ENCODE data around the gene CTNNA3.
"Not testable (repeated sequence)": the region's sequence is repeated elsewhere in the genome, so short reads cannot be mapped to it uniquely, and the experiment has no call there.

CTNNA3 gene

DNA sequence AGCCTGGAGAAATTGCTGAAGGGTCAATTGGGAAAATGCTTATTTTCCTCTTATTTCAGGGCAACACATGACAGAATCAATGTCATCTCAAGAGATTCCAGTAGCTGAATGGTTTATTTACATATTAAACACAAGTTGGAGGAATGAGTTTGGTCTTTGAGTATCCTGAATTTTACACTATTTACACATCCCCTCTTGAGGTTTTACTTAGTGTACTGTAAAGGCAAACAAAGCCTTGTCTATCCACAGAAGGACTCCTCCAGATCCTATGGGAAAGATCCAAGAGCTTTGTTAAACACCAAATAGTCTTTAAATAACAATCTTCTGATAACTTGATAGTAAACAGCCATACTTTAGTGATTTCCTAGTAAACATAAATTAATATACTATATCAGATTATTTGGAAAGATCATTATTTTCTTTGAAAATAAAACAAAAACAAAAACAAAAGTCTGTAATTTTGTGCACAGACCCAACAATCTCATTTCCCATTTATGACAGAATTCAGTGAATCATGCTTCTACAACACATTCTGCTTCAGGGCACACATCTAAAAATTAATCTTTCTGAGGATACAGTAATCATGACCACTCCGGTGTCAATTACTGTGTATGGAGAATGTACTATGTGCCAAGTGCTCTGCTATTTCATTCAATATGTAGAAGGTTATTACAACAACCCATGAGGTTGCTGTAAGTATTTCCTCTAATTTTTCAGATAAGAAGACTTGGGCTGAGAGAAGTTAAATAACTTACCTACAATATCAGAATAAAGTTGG is 1345.2 kb downstream of the CTNNA3 start:
- Histone ChIP-seq H3K36me3 (ENCODE audit: control insufficient read depth, insufficient read depth, low read length) (no peaks in the 10 kb centered on the region), H3K4me1 (ENCODE audit: control insufficient read depth, insufficient read depth, low read length) (no peaks in the 10 kb centered on the region), H3K27me3 (ENCODE audit: control insufficient read depth, insufficient read depth, low read length) (no peaks in the 10 kb centered on the region), H3K4me3 (ENCODE audit: low read depth, low read length) (no peak overlapping the region), H3K9ac (ENCODE audit: low read length) (no peak overlapping the region), H3K9me3 (ENCODE audit: control insufficient read depth, insufficient read depth, low read depth, low read length) (no peaks in the 10 kb centered on the region), H3K27ac (ENCODE audit: low read depth, low read length) (no peak overlapping the region)

DNA sequence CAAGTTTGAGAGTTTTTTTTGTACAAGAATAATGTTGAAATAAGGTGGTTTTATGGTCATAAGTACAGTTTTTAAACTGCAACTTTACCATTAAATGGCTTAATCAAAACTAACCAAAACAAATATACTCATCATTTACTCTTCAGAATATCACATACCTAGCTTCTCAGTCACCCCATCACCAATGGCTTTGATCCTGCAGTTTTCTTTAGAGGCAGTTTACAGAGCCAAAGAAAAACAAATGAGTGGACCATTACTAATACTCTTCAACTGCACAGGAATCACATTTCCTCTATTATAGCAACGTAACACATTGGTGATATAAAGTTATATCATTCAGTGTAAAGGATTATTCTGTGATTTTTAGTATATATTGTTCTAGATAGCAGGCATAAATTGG is 1346.3 kb downstream of the CTNNA3 start:
- H3K9ac ChIP-seq (ENCODE audit: low read length), result no peak overlapping the region
- H3K27ac ChIP-seq (ENCODE audit: low read depth, low read length), result no peak overlapping the region
- H3K27me3 ChIP-seq (ENCODE audit: control insufficient read depth, insufficient read depth, low read length), result no peaks in the 10 kb centered on the region
- H3K9me3 ChIP-seq (ENCODE audit: control insufficient read depth, insufficient read depth, low read depth, low read length), result no peaks in the 10 kb centered on the region
- no peaks in the 10 kb centered on the region for H3K4me1 ChIP-seq (ENCODE audit: control insufficient read depth, insufficient read depth, low read length)
- H3K36me3 ChIP-seq (ENCODE audit: control insufficient read depth, insufficient read depth, low read length), result no peaks in the 10 kb centered on the region
- no peak overlapping the region for H3K4me3 ChIP-seq (ENCODE audit: low read depth, low read length)

DNA sequence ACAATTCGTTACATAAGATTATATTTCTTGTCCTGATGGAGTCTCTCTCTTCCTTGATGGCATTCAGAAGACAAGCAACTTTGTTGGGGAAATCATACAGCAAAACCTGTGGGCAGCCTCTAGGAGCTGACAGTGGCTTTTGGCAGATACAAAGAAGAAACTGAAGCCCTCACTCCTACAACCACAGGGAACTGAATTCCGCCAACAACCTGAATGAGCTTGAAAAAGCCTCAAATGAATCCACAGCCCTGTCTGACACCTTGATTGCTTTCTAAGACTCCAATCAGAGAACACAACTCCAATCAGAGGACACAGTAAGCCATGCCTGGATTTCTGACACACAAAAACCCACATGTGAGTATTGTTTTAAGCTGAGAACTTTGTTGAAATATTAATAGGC is 1346.9 kb downstream of the CTNNA3 start:
- H3K27me3 ChIP-seq (ENCODE audit: control insufficient read depth, insufficient read depth, low read length), result no peaks in the 10 kb centered on the region
- no peaks in the 10 kb centered on the region for H3K4me1 ChIP-seq (ENCODE audit: control insufficient read depth, insufficient read depth, low read length)
- H3K36me3 ChIP-seq (ENCODE audit: control insufficient read depth, insufficient read depth, low read length), result no peaks in the 10 kb centered on the region
- H3K9me3 ChIP-seq (ENCODE audit: control insufficient read depth, insufficient read depth, low read depth, low read length), result no peaks in the 10 kb centered on the region
- no peak overlapping the region for H3K4me3 ChIP-seq (ENCODE audit: low read depth, low read length)
- no peak overlapping the region; the same call in 1 of the 2 replicates for H3K27ac ChIP-seq (ENCODE audit: low read depth, low read length)
- H3K9ac ChIP-seq (ENCODE audit: low read length), result no peak overlapping the region

DNA sequence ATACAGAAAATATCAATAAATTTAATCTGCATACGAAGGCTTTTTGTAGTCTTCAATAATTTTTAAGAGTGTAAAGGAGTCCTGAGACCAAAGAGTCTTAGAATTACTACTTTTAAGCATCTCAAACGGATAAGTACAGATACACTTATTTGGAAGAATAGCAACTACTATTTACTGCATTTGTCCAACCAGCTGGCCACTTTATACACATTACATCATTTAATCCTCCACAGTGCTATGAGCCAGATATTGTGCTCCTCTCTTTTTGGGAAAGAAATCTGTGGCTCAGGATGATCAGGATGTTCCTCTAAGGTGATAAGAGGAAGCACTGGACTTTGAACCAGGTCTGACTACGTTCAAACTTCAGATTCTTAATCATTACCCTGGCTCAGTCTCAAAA is 1358.8 kb downstream of the CTNNA3 start:
- no peaks in the 10 kb centered on the region for H3K36me3 ChIP-seq (ENCODE audit: control insufficient read depth, insufficient read depth, low read length)
- H3K9me3 ChIP-seq (ENCODE audit: control insufficient read depth, insufficient read depth, low read depth, low read length), result peaks cover 16% of the 10 kb centered on the region
- H3K27ac ChIP-seq (ENCODE audit: low read depth, low read length), result no peak overlapping the region
- H3K4me3 ChIP-seq (ENCODE audit: low read depth, low read length), result no peak overlapping the region
- no peak overlapping the region for H3K9ac ChIP-seq (ENCODE audit: low read length)
- H3K27me3 ChIP-seq (ENCODE audit: control insufficient read depth, insufficient read depth, low read length), result no peaks in the 10 kb centered on the region
- no peaks in the 10 kb centered on the region for H3K4me1 ChIP-seq (ENCODE audit: control insufficient read depth, insufficient read depth, low read length)

DNA sequence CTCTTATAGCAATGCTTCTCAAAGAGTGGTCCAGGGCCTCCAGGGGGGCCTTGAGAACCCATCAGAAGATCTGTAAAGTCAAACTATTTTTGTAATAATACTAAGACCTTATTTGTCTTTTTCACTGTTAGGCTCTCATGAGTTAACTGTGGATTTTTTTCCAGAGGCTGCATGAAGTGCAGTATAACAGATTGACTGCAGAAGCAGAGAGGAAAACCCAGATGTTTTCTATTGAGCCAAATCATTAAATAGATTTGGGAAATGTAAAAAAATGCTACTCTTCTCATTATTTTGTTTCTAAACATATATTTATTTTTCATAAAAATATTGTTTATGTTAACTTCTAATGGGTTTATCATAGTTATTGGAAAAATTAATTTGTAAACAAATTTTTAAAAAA is 1359.2 kb downstream of the CTNNA3 start:
- Histone ChIP-seq H3K4me3 (ENCODE audit: low read depth, low read length) (no peak overlapping the region), H3K4me1 (ENCODE audit: control insufficient read depth, insufficient read depth, low read length) (no peaks in the 10 kb centered on the region), H3K36me3 (ENCODE audit: control insufficient read depth, insufficient read depth, low read length) (no peaks in the 10 kb centered on the region), H3K9me3 (ENCODE audit: control insufficient read depth, insufficient read depth, low read depth, low read length) (peaks cover 16% of the 10 kb centered on the region), H3K27me3 (ENCODE audit: control insufficient read depth, insufficient read depth, low read length) (no peaks in the 10 kb centered on the region), H3K9ac (ENCODE audit: low read length) (no peak overlapping the region), H3K27ac (ENCODE audit: low read depth, low read length) (no peak overlapping the region)

DNA sequence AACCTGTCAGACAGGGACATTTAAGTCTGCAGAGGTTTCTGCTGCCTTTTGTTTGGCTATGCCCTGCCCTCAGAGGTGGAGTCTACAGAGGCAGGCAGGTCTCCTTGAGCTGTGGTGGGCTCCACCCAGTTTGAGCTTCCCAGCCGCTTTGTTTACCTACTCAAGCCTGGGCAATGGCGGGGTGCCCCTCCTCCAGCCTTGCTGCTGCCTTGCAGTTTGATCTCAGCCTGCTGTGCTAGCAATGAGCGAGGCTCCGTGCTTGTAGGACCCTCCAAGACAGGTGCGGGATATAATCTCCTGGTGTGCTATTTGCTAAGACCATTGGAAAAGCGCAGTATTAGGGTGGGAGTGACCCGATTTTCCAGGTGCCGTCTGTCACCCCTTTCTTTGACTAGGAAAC is 1360.2 kb downstream of the CTNNA3 start:
- H3K4me1 ChIP-seq (ENCODE audit: control insufficient read depth, insufficient read depth, low read length), result not testable (repeated sequence)

DNA sequence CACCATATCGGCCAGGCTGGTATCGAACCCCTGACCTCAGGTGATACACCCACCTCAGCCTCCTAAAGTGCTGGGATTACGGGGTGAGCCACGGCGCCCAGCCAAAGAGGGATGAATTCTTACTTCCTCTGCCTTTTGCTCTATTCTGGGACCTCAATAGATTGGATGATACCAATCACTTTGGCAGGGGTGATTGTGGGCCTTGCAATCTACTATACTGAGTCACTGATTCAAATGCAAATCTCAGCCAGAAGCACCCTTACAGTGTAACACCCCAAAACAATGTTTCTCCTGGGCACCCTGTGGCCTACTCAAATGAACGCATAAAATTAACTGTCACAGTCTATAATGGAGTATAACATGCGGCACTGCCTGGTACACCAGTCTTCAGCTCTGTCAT is 1366.8 kb downstream of the CTNNA3 start:
- no peak overlapping the region for H3K9ac ChIP-seq (ENCODE audit: low read length)
- H3K27me3 ChIP-seq (ENCODE audit: control insufficient read depth, insufficient read depth, low read length), result no peaks in the 10 kb centered on the region
- H3K4me3 ChIP-seq (ENCODE audit: low read depth, low read length), result no peak overlapping the region
- H3K4me1 ChIP-seq (ENCODE audit: control insufficient read depth, insufficient read depth, low read length), result no peaks in the 10 kb centered on the region
- H3K36me3 ChIP-seq (ENCODE audit: control insufficient read depth, insufficient read depth, low read length), result no peaks in the 10 kb centered on the region
- H3K9me3 ChIP-seq (ENCODE audit: control insufficient read depth, insufficient read depth, low read depth, low read length), result no peaks in the 10 kb centered on the region
- H3K27ac ChIP-seq (ENCODE audit: low read depth, low read length), result no peak overlapping the region

More for the DNA sequence above, 1360.2 kb downstream of the CTNNA3 start:
- H3K36me3 ChIP-seq (ENCODE audit: control insufficient read depth, insufficient read depth, low read length); H3K9ac ChIP-seq (ENCODE audit: low read length); H3K27me3 ChIP-seq (ENCODE audit: control insufficient read depth, insufficient read depth, low read length); H3K4me3 ChIP-seq (ENCODE audit: low read depth, low read length); H3K27ac ChIP-seq (ENCODE audit: low read depth, low read length): not testable (repeated sequence)
- peaks cover 16% of the 10 kb centered on the region for H3K9me3 ChIP-seq (ENCODE audit: control insufficient read depth, insufficient read depth, low read depth, low read length)

DNA sequence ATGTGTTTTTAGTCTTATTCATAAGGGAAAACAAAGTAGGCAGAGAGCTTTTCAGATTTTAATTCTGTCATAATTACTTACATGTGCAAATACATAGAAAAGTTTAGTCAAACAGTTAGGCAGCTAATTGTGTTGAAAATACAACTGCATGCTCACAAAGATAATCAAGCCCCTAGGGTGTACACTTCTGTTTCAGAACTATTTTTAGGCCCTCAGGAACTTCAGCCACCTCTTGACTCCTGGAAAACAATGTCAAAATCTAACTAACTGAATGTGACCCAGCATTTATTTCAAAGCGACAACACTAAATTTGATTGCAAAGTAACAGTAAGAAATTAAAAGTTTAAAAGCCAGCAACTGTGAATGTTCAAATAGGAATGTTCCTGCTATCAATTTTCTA is 1369.1 kb downstream of the CTNNA3 start:
- Histone ChIP-seq H3K9me3 (ENCODE audit: control insufficient read depth, insufficient read depth, low read depth, low read length) (no peaks in the 10 kb centered on the region), H3K4me1 (ENCODE audit: control insufficient read depth, insufficient read depth, low read length) (no peaks in the 10 kb centered on the region), H3K9ac (ENCODE audit: low read length) (no peak overlapping the region), H3K36me3 (ENCODE audit: control insufficient read depth, insufficient read depth, low read length) (no peaks in the 10 kb centered on the region), H3K27ac (ENCODE audit: low read depth, low read length) (no peak overlapping the region), H3K27me3 (ENCODE audit: control insufficient read depth, insufficient read depth, low read length) (no peaks in the 10 kb centered on the region), H3K4me3 (ENCODE audit: low read depth, low read length) (no peak overlapping the region)

DNA sequence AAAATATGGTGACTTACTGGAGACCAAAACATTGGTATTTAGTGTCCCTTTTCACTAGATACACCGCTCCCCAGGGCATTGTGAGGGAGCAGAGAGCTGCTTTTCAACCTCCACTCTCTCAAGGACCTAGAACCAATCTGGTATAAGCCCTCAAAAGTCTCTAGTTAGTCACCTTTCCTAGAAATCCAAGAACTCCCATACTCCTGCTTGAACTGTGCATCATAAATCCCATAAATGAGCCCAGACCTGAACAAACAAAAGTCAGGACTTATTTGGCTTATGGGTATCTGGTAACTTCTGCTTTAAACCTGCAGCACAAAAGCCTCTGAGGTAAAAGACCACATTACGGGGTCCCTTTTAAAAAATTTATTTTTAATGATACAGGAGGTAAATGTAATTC is 1373.2 kb downstream of the CTNNA3 start:
- Histone ChIP-seq H3K4me3 (ENCODE audit: low read depth, low read length) (no peak overlapping the region), H3K27me3 (ENCODE audit: control insufficient read depth, insufficient read depth, low read length) (no peaks in the 10 kb centered on the region), H3K9ac (ENCODE audit: low read length) (no peak overlapping the region), H3K36me3 (ENCODE audit: control insufficient read depth, insufficient read depth, low read length) (no peaks in the 10 kb centered on the region), H3K27ac (ENCODE audit: low read depth, low read length) (no peak overlapping the region), H3K9me3 (ENCODE audit: control insufficient read depth, insufficient read depth, low read depth, low read length) (no peaks in the 10 kb centered on the region), H3K4me1 (ENCODE audit: control insufficient read depth, insufficient read depth, low read length) (no peaks in the 10 kb centered on the region)

DNA sequence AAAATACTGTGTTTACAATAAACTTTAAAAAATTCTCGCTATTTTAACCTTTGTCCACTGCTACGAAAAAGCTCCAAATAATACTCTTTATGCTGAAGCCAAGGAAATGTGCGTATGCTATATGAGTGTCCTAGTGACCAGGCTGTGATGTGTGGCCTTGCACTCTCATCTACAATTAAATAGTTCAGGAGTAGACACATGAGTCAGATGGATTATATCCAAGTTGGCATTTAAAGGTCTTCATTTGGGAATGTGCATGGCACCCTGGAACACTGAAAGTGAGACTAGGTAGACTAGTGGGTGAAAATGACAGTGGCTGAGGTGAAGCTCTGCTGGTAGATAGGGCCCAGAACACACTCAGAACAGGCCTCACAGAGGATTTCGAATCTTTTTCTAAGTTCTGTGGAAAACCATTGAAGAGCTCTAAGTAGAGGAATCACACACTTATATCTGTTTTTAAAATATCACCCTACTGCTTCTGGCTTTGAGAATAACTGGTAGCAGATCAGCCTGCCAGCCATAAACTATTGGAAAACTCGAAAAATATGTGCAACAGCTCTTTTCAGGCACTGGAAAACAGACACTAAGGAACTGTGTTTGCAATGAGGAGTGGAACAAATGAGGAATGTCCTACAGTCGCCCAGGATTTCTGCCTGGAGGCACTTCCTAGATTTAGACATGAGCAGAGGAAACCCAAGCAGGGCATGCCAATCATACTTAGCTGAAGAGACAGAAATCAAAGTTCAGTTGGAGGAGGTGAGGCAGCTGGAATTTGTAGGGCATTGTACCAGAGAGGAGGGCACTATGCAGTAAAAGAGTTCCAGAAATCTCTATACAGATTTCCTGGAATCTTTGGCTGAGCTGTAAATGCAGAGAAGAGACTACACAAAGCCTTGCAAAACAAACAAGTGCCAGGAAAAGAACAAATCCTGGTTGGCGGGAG is 1374.0 kb downstream of the CTNNA3 start:
- Histone ChIP-seq H3K27me3 (ENCODE audit: control insufficient read depth, insufficient read depth, low read length) (no peaks in the 10 kb centered on the region), H3K27ac (ENCODE audit: low read depth, low read length) (no peak overlapping the region)

DNA sequence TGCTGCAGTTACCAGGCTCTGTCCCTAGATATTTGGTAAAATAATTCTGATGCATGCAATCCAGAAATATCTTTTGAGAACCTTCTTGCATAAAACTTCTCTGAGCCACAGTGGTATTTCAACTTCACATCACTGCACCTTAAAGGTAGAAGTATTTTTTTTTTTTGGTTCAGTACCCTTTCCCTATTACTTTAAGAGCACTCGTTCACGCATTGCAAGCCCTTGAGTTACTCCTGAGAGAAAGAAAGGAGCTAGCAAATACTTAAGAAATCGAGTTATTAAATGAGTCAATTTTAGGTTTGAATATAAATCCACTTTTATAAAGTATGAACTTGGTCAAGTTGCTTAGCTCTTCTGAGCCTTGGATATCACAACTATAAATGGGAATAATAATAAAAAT is 1377.2 kb downstream of the CTNNA3 start:
- no peak overlapping the region for H3K9ac ChIP-seq (ENCODE audit: low read length)
- no peaks in the 10 kb centered on the region for H3K4me1 ChIP-seq (ENCODE audit: control insufficient read depth, insufficient read depth, low read length)
- H3K4me3 ChIP-seq (ENCODE audit: low read depth, low read length), result no peak overlapping the region
- H3K36me3 ChIP-seq (ENCODE audit: control insufficient read depth, insufficient read depth, low read length), result no peaks in the 10 kb centered on the region
- no peaks in the 10 kb centered on the region for H3K27me3 ChIP-seq (ENCODE audit: control insufficient read depth, insufficient read depth, low read length)
- H3K27ac ChIP-seq (ENCODE audit: low read depth, low read length), result no peak overlapping the region
- no peaks in the 10 kb centered on the region for H3K9me3 ChIP-seq (ENCODE audit: control insufficient read depth, insufficient read depth, low read depth, low read length)

More for the DNA sequence above, 1374.0 kb downstream of the CTNNA3 start:
- Histone ChIP-seq H3K9me3 (ENCODE audit: control insufficient read depth, insufficient read depth, low read depth, low read length) (no peaks in the 10 kb centered on the region), H3K4me3 (ENCODE audit: low read depth, low read length) (no peak overlapping the region), H3K9ac (ENCODE audit: low read length) (no peak overlapping the region), H3K36me3 (ENCODE audit: control insufficient read depth, insufficient read depth, low read length) (no peaks in the 10 kb centered on the region), H3K4me1 (ENCODE audit: control insufficient read depth, insufficient read depth, low read length) (no peaks in the 10 kb centered on the region)

Data from HUES6 (cell line).